GM18511 (cell line): ENCODE measurements around the gene ZDBF2.
"Not testable (repeated sequence)": the region's sequence is repeated elsewhere in the genome, so short reads cannot be mapped to it uniquely, and the experiment has no call there.

Source experiments
- ATAC-seq: cut with Tn5 transposase; IDR thresholded peaks from one replicate; pipeline ENCODE4 v1.9.1; 2021; ENCODE audit warnings: mild to moderate bottlenecking, moderate library complexity; ENCODE audit not compliant: unreplicated experiment

ZDBF2 gene

DNA sequence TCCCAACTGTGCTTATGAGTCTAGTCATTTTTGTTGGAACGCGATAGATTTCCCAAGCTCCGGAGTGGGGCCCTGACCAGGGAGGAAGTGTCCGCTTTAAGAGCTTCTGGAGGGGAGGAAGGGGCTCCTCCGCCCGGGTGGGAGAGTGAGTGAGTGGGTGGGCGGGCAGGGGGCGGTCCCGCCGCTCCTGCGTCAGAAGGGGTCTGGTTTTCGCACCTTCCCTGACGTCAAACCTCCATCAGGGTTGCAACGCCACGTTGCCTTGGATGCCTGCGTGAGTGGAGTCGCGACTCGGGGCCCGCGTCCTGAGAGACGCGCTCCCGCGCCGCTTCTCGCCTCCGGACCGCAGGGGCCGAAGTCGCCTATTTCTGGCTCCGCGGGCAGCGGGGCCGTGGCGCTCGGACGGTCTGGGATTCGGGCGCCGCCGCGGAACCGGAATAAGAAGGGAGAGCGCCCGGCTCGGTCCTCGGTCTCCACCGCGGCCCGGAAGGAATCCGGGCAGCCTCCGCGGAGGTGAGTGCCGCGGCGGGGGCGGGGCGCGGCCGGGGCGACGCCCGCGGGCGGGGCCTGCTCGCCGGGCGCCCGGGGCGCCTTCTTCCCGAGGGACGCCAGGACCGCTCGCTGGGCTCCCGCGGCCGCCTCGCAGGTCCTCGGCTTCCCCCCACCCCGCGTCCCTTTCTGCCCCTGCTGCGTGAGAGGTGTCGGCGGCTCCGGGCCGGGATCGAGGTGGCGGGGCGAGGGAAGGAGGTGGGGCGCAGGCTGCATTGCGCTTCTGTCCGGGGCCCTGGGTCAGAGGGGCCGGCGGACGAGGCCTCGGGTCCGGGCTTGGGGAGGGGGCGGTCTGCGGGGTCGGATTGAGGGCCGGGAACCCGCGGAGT is at the start of gene ZDBF2:
Gene ZDBF2, plus strand, starts transcription at position 230 of the 878 bp plus-strand sequence. CDS start 7,187 bp downstream, outside the sequence.
- peak; percentile 83 for ATAC-seq

DNA sequence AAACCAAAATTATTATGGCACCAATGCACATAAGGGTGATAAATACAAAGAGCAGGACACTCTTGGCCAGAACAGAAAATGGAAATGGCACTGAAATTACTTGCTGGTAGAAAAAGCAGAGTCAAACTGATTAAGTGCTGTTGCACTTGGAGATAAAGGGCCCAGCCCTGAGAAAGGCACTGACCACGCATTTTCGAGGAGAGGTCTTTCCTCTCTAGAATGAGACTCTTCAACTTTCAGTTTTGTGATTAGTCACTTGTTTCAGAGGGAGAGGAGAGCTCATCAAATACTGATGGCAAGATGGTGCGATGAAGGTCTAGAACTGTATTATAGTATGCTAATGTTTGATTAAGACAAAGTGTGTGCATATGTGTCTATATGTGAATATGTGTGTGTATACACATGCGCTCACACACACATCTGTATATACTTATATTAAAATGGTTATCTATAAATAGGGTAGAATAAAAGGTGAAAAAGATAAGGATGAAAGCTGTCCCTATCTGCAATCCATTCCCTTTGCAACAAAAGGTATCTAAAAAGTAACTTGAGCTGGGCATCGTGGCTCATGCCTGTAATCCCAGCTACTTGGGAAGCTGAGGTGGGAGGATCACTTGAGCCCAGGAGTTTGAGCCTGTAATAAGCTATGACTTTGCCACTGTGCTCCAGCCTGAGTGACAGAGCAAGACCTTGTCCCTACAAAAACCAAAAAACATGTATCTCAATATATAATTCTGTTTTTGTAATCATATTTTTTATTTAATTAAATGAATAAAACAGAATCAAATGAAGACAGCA is 48.8 kb upstream of the ZDBF2 start:
- ATAC-seq, result peak; percentile 98

DNA sequence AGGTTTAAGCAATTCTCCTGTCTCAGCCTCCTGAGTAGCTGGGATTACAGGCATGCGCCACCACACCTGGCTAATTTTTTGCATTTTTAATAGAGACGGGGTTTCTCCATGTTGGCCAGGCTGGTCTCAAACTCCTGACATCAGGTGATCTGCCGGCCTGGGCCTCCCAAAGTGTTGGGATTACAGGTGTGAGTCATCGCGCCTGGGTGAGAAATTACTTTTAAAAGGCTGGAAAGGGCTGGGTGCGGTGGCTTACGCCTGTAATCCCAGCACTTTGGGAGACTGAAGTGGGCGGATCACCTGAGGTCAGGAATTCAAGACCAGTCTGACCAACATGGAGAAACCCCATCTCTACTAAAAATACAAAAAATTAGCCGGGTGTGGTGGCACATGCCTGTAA is 45.8 kb upstream of the ZDBF2 start:
- ATAC-seq, result not testable (repeated sequence)

DNA sequence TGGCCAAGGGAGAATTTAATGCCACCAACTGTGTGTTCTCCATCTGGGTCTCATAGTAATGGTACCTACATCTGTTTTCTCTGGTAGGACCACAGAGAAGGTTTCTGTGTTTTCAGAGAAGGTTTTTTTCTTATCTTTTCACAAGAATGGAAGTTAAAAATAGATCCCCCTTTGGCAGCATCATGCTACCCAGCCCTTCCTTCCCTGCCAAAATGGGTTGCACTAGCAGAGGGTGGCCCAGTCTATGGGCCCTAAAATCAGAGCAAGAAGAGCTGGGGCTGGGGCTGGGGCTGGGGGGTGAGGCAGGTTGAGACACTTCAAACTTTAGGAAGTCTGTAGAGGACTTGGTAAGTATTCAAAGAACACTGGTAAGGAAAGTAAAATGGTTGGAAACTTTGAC is 44.8 kb upstream of the ZDBF2 start:
- no peak for ATAC-seq

DNA sequence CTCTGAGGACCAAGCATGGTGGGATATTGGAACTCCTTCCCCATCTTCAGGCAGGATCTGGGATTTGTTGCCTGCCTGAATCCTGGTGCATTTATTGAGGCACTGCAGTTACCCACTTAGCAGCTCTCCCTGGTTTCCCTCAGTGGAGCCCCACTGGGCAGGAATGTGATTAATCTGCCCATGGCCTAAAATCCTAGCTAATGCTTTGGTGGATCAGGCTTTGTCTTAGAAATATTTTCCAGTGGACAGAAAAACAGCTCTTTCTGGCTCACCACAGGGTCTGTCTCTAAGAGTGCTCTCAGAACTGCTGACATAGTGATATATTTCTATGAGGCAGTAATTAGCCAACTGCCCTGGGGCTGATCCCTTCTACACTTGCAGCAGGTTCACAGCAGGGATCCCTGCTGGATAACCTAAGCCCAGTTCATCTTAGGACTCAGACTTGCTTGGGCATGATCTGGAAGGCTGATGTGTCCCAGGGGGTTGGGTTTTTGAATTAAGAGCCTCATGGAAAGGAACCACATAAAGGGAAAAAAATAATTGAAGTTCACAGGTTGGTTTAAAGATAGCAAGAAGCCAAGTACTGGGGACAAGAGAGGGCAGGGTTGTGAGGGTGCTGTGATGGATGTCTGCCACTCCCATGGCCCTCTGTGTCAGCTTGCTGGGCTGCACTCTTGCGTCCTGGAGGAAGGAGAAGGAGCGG is 44.3 kb upstream of the ZDBF2 start:
- ATAC-seq, result no peak

DNA sequence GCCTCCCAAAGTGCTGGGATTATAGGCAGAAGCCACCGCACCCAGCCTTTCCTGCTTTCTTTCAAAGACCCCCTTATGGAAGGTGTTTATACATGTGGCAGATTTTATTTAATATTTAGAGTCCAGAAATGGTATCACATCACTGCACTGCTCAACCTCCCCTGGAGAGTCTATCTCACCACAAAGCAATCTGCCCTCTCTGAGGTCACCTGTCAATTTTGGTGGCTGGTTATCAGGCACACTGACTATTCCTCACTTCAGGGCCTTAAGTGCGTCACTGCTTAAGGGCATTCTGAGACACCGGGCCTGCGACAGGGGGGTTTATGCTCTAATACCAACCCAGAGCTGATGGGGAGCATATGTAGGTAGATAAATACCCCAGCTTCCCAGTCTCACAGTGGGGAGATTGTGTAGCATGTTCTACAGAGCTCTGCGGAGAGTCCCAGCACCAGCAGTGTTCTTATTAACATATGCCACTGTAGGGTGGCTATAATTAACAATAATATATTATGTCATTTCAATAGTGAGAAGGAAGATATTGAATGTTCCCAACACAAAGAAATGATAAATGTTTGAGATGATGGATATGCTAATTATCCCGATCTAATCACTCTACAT is 42.7 kb upstream of the ZDBF2 start:
- no peak for ATAC-seq

DNA sequence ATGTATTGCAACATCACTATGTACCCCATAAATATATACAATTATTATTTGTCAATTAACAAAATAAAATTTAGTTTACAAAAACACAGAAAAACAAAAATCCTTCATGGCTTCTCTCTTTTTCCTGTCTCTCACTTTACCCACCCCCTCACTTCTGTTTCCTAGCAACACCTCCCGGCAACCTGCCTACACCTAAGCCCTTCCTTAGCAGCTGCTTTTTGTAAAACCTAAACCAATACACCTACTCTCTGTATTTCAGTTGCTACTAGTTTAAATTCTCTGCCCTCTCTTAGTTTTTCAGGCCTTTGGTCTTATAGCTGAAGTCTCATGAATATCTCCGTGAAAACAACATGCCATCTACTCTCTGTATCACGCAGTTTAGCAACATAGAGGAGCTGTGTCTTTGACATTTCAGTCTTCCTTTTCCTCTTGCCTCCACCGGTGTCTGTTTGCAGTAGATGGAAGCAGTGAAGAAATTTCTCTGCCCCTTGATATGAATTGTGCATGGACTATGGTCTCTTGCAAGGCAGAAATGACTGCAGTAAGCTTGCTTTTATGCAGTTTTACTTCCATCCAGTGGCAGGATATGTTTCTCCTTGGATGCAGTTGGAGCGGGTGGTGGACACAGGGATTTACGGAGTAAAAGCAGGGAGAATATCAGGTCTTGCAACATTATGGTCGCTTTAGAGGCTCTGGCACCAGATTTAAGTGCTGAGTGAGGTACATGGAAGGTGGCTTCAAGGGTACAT is 42.0 kb upstream of the ZDBF2 start:
- no peak for ATAC-seq

DNA sequence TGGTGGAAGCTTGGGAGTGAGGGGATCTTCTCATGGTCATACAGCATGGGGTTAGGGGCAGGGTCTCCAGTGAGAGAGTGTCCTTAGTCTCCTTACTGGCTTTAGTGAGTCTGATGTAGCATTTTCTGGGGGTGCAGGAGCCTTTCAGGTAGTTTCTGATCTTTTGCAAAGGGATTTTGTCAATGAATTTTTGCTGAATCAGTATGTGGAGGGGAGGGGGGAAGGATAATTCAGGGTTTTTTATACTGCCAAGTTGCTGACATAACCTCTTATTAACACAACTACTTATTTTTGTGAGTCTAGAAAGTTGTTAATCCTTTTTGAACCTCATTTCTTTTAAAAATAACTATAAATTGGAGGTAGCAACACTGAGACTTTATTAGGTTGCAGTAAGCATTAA is 35.3 kb upstream of the ZDBF2 start:
- no peak for ATAC-seq

DNA sequence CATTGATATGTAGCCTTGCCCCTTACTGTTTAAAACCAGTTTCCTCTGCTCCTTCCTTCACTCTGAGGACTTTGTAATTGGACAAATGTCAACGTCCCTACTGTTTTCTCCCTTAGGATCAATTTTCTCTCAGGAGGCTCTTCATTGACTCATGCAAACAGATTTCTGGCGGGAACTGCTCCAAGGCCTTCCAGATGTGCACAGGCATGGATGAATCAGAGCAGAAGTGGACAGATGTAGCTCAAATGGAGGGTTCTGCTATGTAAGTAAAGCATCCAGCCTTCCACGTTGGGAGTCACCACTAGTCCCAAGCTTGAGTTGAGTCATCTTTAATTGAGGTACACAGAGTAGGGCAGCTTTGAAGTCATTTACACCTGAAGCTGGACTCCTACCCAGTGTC is 34.1 kb upstream of the ZDBF2 start:
- no peak for ATAC-seq

DNA sequence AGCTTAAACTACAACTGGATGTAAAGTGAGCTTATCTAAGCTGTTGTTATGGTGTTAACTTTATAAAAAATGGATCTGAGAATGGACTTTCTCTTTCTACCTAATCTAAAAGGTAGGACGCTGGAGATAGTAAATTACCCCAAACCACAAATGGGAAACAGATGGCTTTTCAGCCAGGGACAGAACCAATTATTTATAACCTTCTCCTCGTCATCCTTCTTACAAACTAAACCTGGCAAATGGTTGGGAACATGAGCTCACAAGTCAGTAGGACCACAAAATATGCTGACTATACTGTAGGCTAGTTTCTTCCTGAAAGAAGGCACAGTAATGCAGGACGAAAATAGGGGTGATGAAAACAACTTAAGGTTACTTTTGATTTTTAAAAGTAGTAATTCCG is 32.7 kb upstream of the ZDBF2 start:
- ATAC-seq, result no peak

DNA sequence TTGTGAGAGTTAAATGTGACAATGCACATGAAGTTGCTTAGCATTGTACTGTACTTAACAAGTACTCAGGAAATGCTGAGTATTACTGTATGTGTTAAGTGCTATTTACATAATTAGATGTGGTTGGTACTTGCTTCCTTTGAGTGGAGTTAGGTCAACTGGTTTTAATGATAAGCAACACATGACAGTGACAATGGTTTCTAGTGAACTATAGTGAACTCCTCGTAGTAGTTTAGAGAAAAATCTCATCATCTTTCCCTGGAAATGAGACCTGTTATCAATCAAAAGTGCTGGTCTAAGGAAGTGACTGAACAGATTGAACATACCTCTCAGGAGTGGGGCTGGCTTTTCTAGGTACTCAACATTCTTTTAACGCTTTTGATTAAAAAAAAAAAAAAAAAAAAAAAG is 29.2 kb upstream of the ZDBF2 start:
- ATAC-seq, result peak; percentile 58

DNA sequence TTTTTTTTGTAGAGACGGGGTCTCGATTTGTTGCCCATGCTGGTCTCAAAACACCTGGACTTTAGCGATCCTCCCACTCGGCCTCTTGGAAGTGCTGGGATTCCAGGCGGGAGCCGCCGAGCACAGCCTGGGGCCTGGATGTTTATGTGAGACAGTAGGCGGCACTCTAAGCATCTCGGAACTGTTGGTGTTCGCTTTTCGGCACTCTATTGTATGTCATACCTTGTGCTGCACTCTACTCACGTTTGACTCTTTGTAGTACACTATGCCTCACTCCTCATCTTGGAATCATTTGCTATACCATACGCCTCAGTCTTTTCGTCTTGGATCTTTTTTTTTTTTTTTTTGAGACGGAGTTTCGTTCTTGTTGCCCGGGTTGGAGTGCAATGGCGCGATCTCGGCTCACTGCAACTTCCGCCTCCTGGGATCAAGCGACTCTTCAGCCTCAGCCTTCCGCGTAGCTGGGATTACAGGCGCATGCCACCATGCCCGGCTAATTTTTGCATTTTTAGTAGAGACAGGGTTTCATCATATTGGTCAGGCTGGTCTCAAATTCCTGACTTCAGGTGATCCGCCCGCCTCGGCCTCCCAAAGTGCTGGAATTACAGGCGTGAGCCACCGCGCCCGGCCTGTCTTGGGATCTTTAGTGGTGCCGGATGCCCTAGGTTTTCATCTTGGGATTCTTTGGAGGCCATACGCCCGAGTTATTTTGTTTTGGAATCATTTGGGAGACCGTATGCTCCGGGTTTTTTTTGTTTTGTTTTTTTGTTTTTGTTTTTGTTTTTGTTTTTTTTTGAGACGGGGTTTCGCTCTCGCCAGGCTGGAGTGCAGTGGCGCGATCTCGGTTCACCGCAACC is 24.2 kb upstream of the ZDBF2 start:
- ATAC-seq, result peak; percentile 39

DNA sequence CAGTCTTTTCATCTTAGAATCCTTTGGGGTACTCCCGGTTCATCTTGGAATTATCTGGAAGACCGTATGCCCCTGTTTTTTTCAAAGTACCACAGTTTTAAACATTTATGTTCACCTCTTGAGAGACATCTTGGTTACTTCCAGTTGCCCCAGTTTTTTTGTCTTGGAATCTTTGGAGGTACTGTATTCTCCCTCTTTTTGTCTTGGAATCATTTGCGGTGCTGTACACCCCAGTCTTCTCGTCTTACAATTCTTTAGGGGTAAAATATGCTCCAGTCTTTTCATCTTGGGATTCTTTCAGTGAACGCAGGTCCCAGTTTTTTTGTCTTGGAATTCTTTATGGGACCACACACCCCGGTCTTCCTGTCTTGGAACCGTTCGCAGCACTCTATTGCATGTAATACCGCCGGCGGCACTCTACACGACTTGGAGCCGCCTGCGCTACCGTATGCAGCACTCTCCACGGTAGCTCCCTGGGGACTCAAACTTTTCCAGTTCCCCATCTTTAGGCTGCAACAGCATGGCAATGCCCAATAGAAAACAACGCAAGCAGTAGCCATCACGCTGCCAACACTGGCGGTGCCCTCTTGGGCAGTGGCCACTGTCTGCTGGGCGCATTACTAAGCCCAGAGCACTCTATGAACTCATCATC is 21.2 kb upstream of the ZDBF2 start:
- no peak for ATAC-seq

DNA sequence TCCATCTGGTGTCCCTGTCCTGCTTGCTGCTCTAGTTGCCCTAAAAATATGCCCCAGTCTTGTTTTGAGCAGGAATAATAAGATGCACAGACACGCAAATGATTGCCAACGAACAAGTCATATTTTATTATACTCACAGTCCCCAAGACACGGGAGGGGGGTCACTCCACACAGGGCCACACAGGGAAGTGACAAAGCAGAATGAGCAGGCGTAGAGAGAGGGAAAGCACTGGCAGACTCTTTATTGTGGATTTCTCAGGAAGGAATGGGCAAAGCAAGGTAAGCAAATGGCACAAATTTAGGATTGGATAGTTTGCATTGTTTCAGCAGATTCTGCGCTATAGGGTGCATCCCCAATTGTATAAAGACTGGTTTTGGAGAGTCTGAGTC is 20.7 kb upstream of the ZDBF2 start:
- no peak for ATAC-seq

DNA sequence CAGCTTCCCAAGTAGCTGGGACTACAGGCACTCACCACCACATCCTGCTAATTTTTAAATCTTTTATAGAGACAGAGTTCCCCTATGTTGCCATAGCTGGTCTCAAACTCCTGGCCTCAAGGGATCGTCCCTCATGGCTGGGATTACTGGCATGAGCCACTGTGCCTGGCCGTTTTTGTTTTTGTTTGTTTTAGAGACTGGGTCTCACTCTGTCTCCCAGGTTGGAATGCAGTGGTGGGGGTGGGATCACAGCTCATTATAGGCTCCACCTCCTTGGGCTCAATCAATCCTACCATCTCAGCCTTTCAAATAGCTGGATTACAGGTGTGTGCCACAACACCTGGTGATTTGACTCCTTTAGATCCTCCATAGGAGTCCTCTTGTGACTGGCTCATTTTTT is 19.5 kb upstream of the ZDBF2 start:
- ATAC-seq, result no peak

DNA sequence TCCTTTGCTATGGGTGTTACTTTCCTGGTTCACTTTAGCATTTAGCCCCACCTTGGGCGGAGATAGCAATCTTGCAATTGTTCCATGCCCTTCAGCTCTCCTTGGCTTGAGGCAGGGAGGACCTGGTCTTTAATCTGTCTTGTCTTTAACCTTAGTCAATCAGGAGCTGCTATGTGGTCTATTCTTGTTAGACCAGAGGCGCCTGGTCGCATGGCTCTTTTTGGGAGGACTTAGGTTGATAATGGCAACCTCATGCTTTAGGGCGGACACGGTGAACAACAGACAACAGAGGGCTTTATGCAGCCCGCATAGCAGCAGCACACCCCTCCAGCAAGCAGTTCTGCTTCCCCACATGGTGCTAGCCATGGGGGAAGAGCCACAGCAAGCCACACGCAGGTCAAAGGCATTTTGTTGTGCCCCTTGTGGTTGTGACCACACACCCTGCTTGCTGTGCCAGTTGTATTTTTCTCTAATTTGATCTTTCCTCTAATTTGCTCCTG is 17.7 kb upstream of the ZDBF2 start:
- no peak for ATAC-seq

DNA sequence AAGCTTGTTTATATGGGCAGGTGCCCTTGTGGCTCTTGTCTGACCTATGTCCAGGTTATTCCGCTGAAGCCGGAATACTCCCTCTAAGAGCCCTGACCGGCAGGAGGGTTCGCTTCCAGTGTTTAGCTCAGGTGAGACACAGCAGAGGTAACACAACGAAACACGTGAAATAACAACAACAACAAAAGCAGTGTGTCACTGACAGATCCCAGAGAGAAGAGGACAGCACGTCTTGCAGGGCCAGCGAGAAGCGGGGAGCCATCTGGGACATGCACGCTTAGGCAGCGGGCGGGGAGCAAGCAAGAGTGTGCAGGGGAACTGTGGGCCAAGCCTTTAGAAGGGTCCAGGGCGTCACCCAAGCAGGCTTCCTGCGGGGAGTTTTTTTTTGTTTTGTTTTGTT is 17.1 kb upstream of the ZDBF2 start:
- ATAC-seq, result no peak

DNA sequence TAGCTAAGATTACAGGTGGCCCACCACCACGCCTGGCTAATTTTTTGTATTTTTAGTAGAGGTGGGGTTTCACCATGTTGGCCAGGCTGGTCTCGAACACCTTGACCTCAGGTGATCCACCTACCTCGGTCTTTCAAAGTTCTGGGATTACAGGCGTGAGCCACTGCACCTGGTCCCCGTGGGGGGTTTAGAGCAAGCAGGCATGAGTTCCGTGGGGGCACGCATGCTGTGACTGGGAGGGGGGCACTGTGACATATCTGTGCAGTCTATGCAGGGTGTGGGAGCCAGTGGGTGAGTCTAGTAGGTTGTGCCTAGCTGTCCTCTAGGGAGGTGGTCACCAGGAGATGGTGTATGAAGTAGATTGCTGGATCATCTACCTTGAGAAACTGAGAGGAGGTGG is 16.6 kb upstream of the ZDBF2 start:
- no peak for ATAC-seq

DNA sequence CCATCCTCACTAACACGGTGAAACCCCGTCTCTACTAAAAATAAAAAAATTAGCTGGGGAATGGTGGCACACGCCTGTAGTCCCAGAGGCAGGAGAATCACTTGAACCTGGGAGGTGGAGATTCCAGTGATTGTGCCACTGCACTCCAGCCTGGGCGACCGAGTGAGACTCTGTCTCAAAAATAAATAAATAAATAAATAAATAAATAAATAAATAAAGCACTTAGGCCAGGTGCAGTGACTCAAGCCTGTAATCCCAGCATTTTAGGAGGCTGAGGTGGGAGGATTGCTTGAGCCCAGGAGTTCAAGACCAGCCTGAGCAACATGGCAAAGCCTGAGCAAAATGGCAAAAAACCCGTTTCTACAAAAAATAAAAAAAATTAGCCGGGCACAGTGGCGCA is 15.8 kb upstream of the ZDBF2 start:
- ATAC-seq, result not testable (repeated sequence)
